Esophagus (tissue), 2 donors: Measurements from ENCODE around the gene PDE4B. TPM values are rescaled to one million over a fixed set of nuclear protein-coding genes. Genes with fewer than 3 reads are reported as not detected.
"Not testable (repeated sequence)": the region's sequence is repeated elsewhere in the genome, so short reads cannot be mapped to it uniquely, and the experiment has no call there.

ENCODE experiments used
- H3K27ac ChIP-seq, 2 donors: one replicate each; pipeline ENCODE4 v1.5.1; 2013; ENCODE audit warnings: low read depth in 2 of 2, mild to moderate bottlenecking in 2 of 2, inconsistent platforms in 1 of 2, low read length in 1 of 2, moderate library complexity in 1 of 2
- H3K27me3 ChIP-seq, 2 donors: one replicate each; pipeline ENCODE4 v1.6.1; 2013; ENCODE audit warnings: low read length in 2 of 2, control low read depth in 1 of 2, mild to moderate bottlenecking in 1 of 2; ENCODE audit not compliant: insufficient read depth in 2 of 2, control insufficient read depth in 1 of 2
- H3K36me3 ChIP-seq, 2 donors: one replicate each; pipeline ENCODE4 v1.6.1; 2013; ENCODE audit warnings: low read length in 1 of 2; ENCODE audit not compliant: control insufficient read depth in 2 of 2, insufficient read depth in 2 of 2
- H3K4me1 ChIP-seq, 2 donors: one replicate each; pipeline ENCODE4 v1.6.1; 2013; ENCODE audit warnings: low read length in 1 of 2; ENCODE audit not compliant: control insufficient read depth in 2 of 2, insufficient read depth in 2 of 2
- H3K4me3 ChIP-seq, 2 donors: one replicate each; pipeline ENCODE4 v1.5.1; 2013; ENCODE audit warnings: low read length in 2 of 2, mild to moderate bottlenecking in 2 of 2, low read depth in 1 of 2, moderate library complexity in 1 of 2
- H3K9me3 ChIP-seq, 2 donors: one replicate each; pipeline ENCODE4 v1.6.1; 2013; ENCODE audit warnings: mild to moderate bottlenecking in 2 of 2, low read depth in 1 of 2, low read length in 1 of 2, moderate library complexity in 1 of 2; ENCODE audit not compliant: control insufficient read depth in 2 of 2, insufficient read depth in 1 of 2
- WGBS, 2 donors: extraction: QIAGEN DNeasy Blood & Tissue Kit; methylation state at CpG; one replicate each; pipeline ENCODE4 v1.1.7; 2013; 5-methylcytosine and 5-hydroxymethylcytosine counted together
- polyA plus RNA-seq, 2 donors: library from polyadenylated mRNA; stranded (reverse); fragments of 200-250 nt; gene quantifications; one replicate each; pipeline ENCODE4 v1.2.3, GENCODE V29; 2013
- donor health status: healthy with polysubstance abuse.
- donor health status: Bipolar disorder and iron deficiency.

Gene PDE4B
- polyA plus RNA-seq, 2 donors, result 0.51 to 1.4 TPM

DNA sequence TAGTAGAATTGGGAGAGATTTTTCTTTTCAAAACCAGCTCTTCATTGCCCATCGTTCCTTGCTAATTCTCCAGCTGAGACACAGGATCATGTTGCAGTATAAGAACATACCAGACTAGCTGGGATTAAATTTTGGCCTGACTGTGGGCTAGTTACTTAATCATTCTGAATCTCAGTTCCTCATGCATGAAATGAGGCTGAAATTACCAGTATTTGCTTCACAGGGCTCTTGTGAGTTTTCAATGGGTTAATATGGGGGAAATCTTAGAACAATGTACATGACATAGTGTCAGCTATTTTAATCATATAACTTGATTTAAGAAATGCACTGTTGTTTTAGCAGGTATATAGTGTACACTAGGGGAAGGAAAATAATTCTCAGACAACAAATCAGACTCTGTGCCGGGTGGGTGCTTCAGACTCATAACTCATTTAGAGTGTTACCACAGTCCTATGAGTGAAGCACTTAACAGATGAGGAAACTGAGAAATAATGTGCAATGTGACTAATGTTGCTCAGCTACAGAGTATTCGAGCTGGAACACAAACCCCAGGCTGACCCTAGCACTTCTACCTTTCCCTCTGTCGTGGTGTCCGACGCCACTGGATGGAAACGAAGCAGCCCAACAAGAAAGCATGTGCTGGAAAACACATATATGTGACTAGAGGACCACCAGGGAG, 603.7 kb downstream of the PDE4B start:
- Histone ChIP-seq H3K27ac (no peak overlapping the region), H3K9me3 (no peaks in the 10 kb centered on the region), H3K27me3 (no peaks in the 10 kb centered on the region), H3K4me1 (no peaks in the 10 kb centered on the region), H3K4me3 (no peak overlapping the region), H3K36me3 (no peaks in the 10 kb centered on the region)
- 72 to 77% methylated on average over 7 of the region's 7 CpGs for WGBS, 2 donors

DNA sequence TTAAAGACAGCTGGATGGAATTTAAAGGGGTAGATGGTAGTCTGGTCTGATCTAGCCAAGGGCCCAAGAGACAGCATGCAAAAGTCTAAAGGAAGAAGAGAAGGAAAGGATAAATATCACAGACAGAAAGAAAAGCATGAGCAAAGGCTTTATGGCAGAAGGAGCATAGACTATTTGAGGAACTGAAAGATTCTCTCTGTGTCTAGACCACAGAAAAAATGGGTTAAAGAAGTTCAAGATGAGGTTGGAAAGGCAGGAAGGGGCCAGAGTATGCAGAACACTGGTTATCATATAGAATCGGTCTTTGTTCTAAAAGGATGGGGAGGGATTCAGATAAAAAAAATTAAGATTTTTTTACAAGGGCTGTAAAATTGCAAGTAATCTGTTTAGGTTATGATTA, 604.5 kb downstream of the PDE4B start:
- H3K4me3 ChIP-seq, result no peak overlapping the region
- H3K36me3 ChIP-seq, result no peaks in the 10 kb centered on the region
- H3K9me3 ChIP-seq, result no peaks in the 10 kb centered on the region
- 59 to 87% methylated on average over 1 of the region's 1 CpG for WGBS, 2 donors
- H3K27ac ChIP-seq, result no peak overlapping the region
- H3K4me1 ChIP-seq, result no peaks in the 10 kb centered on the region
- H3K27me3 ChIP-seq, result no peaks in the 10 kb centered on the region

DNA sequence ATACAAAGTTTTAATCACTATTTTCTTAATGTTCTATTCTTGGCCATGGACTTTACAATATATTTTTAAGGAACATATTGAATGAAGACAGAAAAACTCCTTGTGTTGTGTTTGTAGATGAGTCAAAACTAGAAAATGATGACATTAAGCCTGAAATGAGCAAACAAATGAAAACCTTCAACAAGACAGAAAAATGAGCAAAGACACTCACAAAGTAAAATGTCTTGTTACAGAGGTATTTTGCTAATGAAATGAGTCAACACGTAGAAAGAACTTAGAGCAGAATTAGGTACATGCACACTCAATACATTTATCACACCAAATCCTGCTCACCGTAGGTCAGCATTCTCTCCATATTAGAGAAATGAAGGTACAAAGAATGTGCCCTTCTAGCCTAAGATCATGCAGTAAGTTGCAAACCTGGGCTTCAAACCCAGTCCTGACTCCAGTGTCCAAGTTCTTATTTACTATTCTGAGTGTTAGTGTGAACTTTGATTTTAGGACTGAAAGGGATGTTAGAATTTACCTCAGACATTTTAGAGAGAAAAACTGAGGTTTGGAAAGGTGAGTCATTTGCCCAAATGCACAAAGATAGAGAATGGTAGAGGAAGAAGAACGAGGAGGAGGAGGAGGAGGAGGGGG, 607.3 kb downstream of the PDE4B start:
- H3K9me3 ChIP-seq, result no peaks in the 10 kb centered on the region
- H3K4me1 ChIP-seq, result no peaks in the 10 kb centered on the region
- no peaks in the 10 kb centered on the region for H3K27me3 ChIP-seq
- no peaks in the 10 kb centered on the region for H3K36me3 ChIP-seq
- H3K27ac ChIP-seq, result no peak overlapping the region
- no peak overlapping the region for H3K4me3 ChIP-seq
- WGBS, 2 donors, result 63 to 73% methylated on average over 3 of the region's 3 CpGs

DNA sequence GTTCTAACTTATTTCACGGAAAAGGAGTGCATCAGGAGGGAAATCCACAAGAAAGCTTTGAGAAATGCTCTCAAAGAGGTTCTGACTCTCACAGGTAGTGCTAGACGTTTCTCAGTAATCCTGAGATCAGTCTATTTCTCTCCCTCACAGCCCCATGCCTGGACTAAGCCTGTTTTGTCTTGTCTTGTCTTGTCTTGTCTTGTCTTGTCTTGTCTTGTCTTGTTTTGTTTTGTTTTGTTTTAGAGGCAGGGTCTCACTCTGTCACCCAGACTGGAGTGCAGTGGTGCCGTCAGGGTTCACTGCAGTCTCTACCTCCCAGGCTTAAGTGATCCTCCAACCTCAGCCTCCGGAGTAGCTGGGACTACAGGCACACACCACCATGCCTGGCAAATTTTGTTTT, 608.0 kb downstream of the PDE4B start:
- Histone ChIP-seq H3K36me3 (no peaks in the 10 kb centered on the region), H3K4me3 (no peak overlapping the region), H3K9me3 (no peaks in the 10 kb centered on the region), H3K27ac (no peak overlapping the region), H3K27me3 (no peaks in the 10 kb centered on the region), H3K4me1 (no peaks in the 10 kb centered on the region)
- 77 to 84% methylated on average over 4 of the region's 4 CpGs for WGBS, 2 donors

DNA sequence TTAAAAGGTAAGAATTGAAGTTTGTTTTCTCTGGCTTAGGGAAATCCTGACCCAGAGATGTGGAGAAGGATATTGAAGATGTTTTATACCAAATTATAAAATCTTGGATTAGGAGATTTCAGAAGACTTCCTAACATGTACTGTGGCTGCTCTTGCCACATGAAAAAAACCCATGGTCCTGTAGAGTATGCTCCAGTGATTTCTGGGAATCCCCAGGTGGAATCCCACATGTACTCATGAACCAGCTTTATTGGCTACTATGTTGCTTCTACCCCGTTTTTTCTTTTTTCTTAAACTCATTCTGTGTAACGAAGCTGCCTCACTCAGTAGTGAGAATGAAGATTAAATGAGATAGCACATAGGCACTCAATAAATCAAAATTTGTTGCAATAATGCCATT, 608.5 kb downstream of the PDE4B start:
- Histone ChIP-seq H3K4me1 (no peaks in the 10 kb centered on the region), H3K9me3 (no peaks in the 10 kb centered on the region), H3K27me3 (no peaks in the 10 kb centered on the region), H3K4me3 (no peak overlapping the region), H3K27ac (no peak overlapping the region), H3K36me3 (no peaks in the 10 kb centered on the region)
- 46 to 51% methylated on average over 2 of the region's 2 CpGs for WGBS, 2 donors

DNA sequence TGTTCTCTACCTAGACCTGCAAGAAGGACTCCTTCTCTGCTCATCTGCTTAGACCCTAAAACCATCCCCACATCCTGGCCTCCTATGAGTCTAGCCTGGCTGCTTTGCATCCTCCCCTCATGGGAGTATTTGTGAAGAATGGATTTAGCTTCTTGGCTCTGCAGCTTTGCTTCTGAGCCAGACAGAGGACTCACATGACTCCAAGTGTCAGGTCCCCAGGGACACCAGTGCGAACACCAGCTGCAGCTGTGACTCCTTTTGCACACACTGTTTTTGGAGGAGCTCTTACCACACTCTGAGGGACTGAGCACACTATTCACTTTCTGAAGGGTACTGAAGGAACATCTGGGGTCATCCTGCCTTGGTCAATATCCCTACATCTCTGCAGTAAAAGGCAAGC, 609.5 kb downstream of the PDE4B start:
- no peak overlapping the region for H3K27ac ChIP-seq
- H3K9me3 ChIP-seq, result no peaks in the 10 kb centered on the region
- no peaks in the 10 kb centered on the region for H3K4me1 ChIP-seq
- no peak overlapping the region for H3K4me3 ChIP-seq
- WGBS, 2 donors, result 71 to 72% methylated on average over 1 of the region's 1 CpG
- no peaks in the 10 kb centered on the region for H3K36me3 ChIP-seq
- H3K27me3 ChIP-seq, result no peaks in the 10 kb centered on the region

DNA sequence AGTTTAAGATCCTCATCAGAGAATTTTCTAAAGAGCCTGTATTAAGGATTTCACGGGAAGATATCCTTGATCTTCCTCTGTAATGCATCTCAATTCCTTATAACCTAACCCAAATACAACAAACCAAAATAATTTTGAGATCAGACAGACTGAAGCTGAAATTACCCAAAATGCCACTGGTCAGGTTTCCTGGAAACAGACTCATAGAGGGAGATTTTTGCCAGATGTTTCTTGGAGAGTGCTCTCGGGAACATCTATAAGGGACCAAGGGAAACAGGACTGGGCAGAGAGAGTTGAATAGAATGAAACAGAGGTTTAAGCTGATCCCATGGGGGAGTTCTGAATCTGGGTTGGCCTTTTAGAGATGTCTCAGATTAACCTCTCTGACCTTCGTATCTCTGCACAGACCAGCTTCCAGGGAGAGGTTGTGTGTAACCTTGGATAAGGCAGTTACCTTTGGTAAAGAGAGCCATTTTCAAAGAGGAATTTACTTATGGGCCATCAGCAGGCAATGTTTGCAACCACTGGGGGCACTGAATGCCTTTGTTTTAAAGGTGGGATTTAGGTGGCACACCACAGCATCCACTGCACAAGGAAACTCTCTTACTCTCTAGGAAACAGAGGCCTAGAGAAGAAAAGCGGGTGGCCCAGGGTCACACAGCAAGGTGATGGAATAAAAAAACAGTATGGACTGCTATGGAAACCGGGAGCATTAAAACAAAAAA, 610.5 kb downstream of the PDE4B start:
- Histone ChIP-seq H3K4me3 (no peak overlapping the region), H3K27ac (no peak overlapping the region), H3K27me3 (no peaks in the 10 kb centered on the region), H3K9me3 (no peaks in the 10 kb centered on the region), H3K4me1 (no peaks in the 10 kb centered on the region), H3K36me3 (no peaks in the 10 kb centered on the region)
- 84 to 87% methylated on average over 5 of the region's 5 CpGs for WGBS, 2 donors

DNA sequence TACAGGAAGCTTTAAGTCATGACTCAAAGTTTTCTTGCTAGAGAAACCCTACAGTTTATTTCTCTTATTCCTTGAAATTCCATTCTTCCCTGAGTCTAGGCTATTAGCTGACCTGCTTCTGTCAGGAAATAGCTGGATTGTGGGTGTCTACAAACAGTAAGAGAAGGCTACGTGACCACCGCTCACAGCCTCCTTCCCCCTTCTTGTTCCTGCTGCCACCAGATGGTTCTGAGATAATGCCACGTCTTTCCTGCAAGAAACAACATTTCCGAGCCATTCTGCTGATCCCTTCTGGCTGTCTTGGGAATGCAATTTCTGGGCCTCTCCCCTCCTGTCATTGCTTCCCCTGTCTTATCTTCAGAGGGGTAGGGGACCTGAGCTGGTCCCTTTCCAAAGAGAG, 612.4 kb downstream of the PDE4B start:
- H3K4me3 ChIP-seq, result no peak overlapping the region
- no peaks in the 10 kb centered on the region for H3K27me3 ChIP-seq
- no peak overlapping the region for H3K27ac ChIP-seq
- no peaks in the 10 kb centered on the region for H3K9me3 ChIP-seq
- H3K4me1 ChIP-seq, result no peaks in the 10 kb centered on the region
- WGBS, 2 donors, result 82 to 87% methylated on average over 4 of the region's 4 CpGs
- H3K36me3 ChIP-seq, result no peaks in the 10 kb centered on the region

DNA sequence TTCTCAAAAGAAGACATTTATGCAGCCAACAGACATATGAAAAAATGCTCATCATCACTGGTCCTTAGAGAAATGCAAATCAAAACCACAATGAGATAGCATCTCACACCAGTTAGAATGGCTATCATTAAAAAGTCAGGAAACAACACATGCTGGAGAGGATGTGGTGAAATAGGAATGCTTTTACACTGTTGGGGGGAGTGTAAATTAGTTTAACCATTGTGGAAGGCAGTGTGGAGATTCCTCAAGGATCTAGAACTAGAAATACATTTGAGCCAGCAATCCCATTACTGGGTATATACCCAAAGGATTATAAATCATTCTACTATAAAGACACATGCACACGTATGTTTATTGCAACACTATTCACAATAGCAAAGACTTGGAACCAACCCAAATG, 618.8 kb downstream of the PDE4B start:
- H3K9me3 ChIP-seq, H3K36me3 ChIP-seq, H3K4me1 ChIP-seq, H3K27ac ChIP-seq, H3K4me3 ChIP-seq, H3K27me3 ChIP-seq: not testable (repeated sequence)
- 69 to 74% methylated on average over 1 of the region's 1 CpG for WGBS, 2 donors

DNA sequence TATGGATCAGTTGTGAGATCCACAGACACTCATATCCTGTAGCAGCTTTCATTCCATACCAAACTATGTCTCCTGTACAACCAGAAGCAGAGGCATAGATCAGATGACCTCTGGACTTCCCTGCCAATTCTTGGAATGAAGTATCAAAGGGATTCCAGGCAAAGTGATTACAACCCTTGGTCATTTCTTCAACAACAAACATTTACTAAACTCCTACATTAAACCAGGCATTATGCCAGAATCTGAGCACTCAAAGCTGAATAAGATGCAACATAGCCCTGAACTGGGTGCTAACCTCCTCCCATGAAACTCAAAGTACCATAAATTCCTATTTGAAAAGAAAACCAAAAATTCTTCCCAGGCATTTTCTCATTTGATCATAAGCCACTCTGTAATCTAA, 620.0 kb downstream of the PDE4B start:
- H3K27me3 ChIP-seq, result peaks cover 0 to 2% of the 10 kb centered on the region in 2 donors
- no peaks in the 10 kb centered on the region for H3K4me1 ChIP-seq
- H3K4me3 ChIP-seq, result no peak overlapping the region
- H3K36me3 ChIP-seq, result no peaks in the 10 kb centered on the region
- peaks cover 0 to 4% of the 10 kb centered on the region in 2 donors for H3K9me3 ChIP-seq
- H3K27ac ChIP-seq, result no peak overlapping the region
